GM12892 (cell line): Measurements from ENCODE around the gene TMEM222.

Source experiments
- POLR2A ChIP-seq: IDR thresholded peaks from 2 replicates; pipeline ENCODE4 v1.6.1; 2011; ENCODE audit warnings: low read depth, low read length, control low read depth
- POLR2AphosphoS5 ChIP-seq: IDR thresholded peaks from 2 replicates; pipeline ENCODE4 v1.6.1; 2011; ENCODE audit warnings: low read depth, low read length, control low read depth

DNA sequence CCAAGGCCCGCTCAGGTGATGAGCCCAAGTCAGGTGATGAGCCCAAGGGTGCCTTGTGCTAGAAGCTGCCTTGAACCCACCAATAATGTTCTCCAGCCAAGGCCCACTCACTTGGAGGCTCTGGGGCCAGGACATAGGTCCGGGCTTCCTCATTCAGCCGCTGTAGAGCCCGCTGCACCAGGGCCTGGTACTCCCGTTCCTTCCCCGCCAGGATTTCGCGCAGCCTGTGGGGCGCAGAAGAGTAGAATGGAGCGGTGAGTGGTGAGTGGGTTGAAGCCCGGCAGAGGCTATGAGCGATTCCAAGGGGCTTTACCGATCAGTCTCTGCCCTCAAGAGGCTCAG, 34.3 kb downstream of the TMEM222 start:
- TF ChIP-seq POLR2AphosphoS5: no peak
- TF ChIP-seq POLR2A: no peak
